IMR-90 (cell line): ENCODE measurements around the gene ZFAND2B. TPM values are rescaled to one million over a fixed set of nuclear protein-coding genes. Genes with fewer than 3 reads are reported as not detected.

ENCODE experiments used
- ATAC-seq: fragments of 200-7000 bp; cut with Tn5 transposase; 2 replicates; pipeline ENCODE4 v1.9.1; 2020; ENCODE audit warnings: low read depth, mild to moderate bottlenecking, moderate library complexity
- BruUV-seq: library from RNA; stranded (reverse); fragments of 400-500 nt; replicated peaks from 2 replicates; lab custom pipeline; 2021; lab: Mats Ljungman, UMichigan
- CTCF ChIA-PET: fragments of 300-600 bp; formaldehyde crosslinking; extraction: SDS; loops from one replicate; lab custom pipeline; 2021; ENCODE audit warnings: antibody characterized with exemption; lab: Yijun Ruan, JAX
- POLR2A ChIA-PET: fragments of 300-600 bp; sonication (Branson Sonifier 250); formaldehyde crosslinking; loops from one replicate; lab custom pipeline; 2022; ENCODE audit warnings: antibody characterized with exemption; ENCODE audit not compliant: unreplicated experiment; lab: Charles Lee
- DNase-seq: peaks from one replicate; pipeline ENCODE4 v3.0.0; 2013
- H2AFZ ChIP-seq: replicated peaks from 2 replicates; pipeline ENCODE3; 2013; ENCODE audit warnings: low read length, mild to moderate bottlenecking; ENCODE audit not compliant: poor library complexity
- H2AK5ac ChIP-seq: 2 replicates; pipeline ENCODE4 v1.6.1; 2013; ENCODE audit warnings: low read depth, low read length, inconsistent platforms
- H2AK9ac ChIP-seq: replicated peaks from 2 replicates; pipeline ENCODE3; 2013; ENCODE audit warnings: mild to moderate bottlenecking, low read depth, low read length, moderate library complexity; ENCODE audit not compliant: poor library complexity
- H2BK120ac ChIP-seq: 2 replicates; pipeline ENCODE4 v1.6.1; 2013; ENCODE audit warnings: low read depth, low read length, inconsistent platforms
- H2BK15ac ChIP-seq: 3 replicates; pipeline ENCODE4 v1.6.1; 2013; ENCODE audit warnings: low read depth, low read length, inconsistent platforms
- H2BK20ac ChIP-seq: 2 replicates; pipeline ENCODE4 v1.6.1; 2013; ENCODE audit warnings: low read depth, mild to moderate bottlenecking, inconsistent platforms, low read length, moderate library complexity
- H2BK5ac ChIP-seq: 2 replicates; pipeline ENCODE4 v1.6.1; 2013; ENCODE audit warnings: mild to moderate bottlenecking, low read depth, low read length, inconsistent platforms; ENCODE audit not compliant: poor library complexity, severe bottlenecking
- H3K14ac ChIP-seq: replicated peaks from 2 replicates; pipeline ENCODE4 v1.6.1; 2013; ENCODE audit warnings: low read depth, low read length, inconsistent platforms
- H3K18ac ChIP-seq: 2 replicates; pipeline ENCODE4 v1.6.1; 2013; ENCODE audit warnings: low read depth, low read length, control low read depth
- H3K23ac ChIP-seq: 2 replicates; pipeline ENCODE4 v1.6.1; 2013; ENCODE audit warnings: low read depth, low read length, inconsistent platforms
- H3K27ac ChIP-seq: 2 replicates; pipeline ENCODE4 v1.5.1; 2013; ENCODE audit warnings: mild to moderate bottlenecking, control low read depth, low read length; ENCODE audit not compliant: insufficient read depth
- H3K27me3 ChIP-seq: 2 replicates; pipeline ENCODE4 v1.6.1; 2013; ENCODE audit warnings: low read length; ENCODE audit not compliant: control insufficient read depth, insufficient read depth
- H3K36me3 ChIP-seq: 2 replicates; pipeline ENCODE4 v1.6.1; 2013; ENCODE audit warnings: low read length, mixed read lengths; ENCODE audit not compliant: control insufficient read depth, insufficient read depth
- H3K4ac ChIP-seq: 2 replicates; pipeline ENCODE4 v1.6.1; 2013; ENCODE audit warnings: low read depth, low read length, inconsistent platforms
- H3K4me1 ChIP-seq: 2 replicates; pipeline ENCODE4 v1.6.1; 2013; ENCODE audit warnings: low read length, mixed read lengths; ENCODE audit not compliant: control insufficient read depth, insufficient read depth
- H3K4me2 ChIP-seq: 2 replicates; pipeline ENCODE4 v1.6.1; 2013; ENCODE audit warnings: low read depth, mild to moderate bottlenecking, control low read depth, low read length, moderate library complexity
- H3K4me3 ChIP-seq: 2 replicates; pipeline ENCODE4 v1.5.1; 2013; ENCODE audit warnings: low read depth, mild to moderate bottlenecking, control low read depth, low read length, moderate library complexity; ENCODE audit not compliant: insufficient read depth
- H3K56ac ChIP-seq: 2 replicates; pipeline ENCODE4 v1.6.1; 2013; ENCODE audit warnings: low read length, inconsistent platforms; ENCODE audit not compliant: insufficient read depth; ENCODE audit errors: extremely low read depth
- H3K79me1 ChIP-seq, 2 experiments: 2 replicates each; pipeline ENCODE4 v1.6.1; 2013; ENCODE audit warnings: low read length in 2 of 2, inconsistent platforms in 1 of 2, low read depth in 1 of 2
- H3K9ac ChIP-seq: 2 replicates; pipeline ENCODE4 v1.6.1; 2013; ENCODE audit warnings: low read depth, low read length, control low read depth
- H3K9me1 ChIP-seq: 2 replicates; pipeline ENCODE4 v1.6.1; 2013; ENCODE audit warnings: low read length, inconsistent platforms; ENCODE audit not compliant: insufficient read depth
- H3K9me3 ChIP-seq: 2 replicates; pipeline ENCODE4 v1.6.1; 2013; ENCODE audit warnings: low read length; ENCODE audit not compliant: control insufficient read depth, insufficient read depth
- H4K20me1 ChIP-seq: 2 replicates; pipeline ENCODE4 v1.6.1; 2013; ENCODE audit warnings: low read length, inconsistent platforms; ENCODE audit not compliant: insufficient read depth
- H4K5ac ChIP-seq: 2 replicates; pipeline ENCODE4 v1.6.1; 2013; ENCODE audit warnings: mild to moderate bottlenecking, low read depth, low read length, control low read depth
- H4K8ac ChIP-seq, 2 experiments: 2 replicates each; pipeline ENCODE4 v1.6.1; 2013; ENCODE audit warnings: low read depth in 2 of 2, low read length in 2 of 2, control low read depth in 1 of 2, inconsistent platforms in 1 of 2
- H4K91ac ChIP-seq: 2 replicates; pipeline ENCODE4 v1.6.1; 2013; ENCODE audit warnings: low read depth, low read length, inconsistent platforms; ENCODE audit not compliant: insufficient read depth
- BHLHE40 ChIP-seq: fragments of 150-350 bp; IDR thresholded peaks from 2 replicates; pipeline ENCODE4 v1.6.1; 2016; ENCODE audit warnings: mild to moderate bottlenecking, low read depth, low read length
- CEBPB ChIP-seq: IDR thresholded peaks from 2 replicates; pipeline ENCODE4 v1.6.1; 2012; ENCODE audit warnings: low read depth, low read length, improper control_type of control experiment
- CHD1 ChIP-seq: IDR thresholded peaks from 2 replicates; pipeline ENCODE4 v1.6.1; 2012; ENCODE audit warnings: low read depth, low read length, improper control_type of control experiment
- CTCF ChIP-seq: conservative IDR thresholded peaks from 2 replicates; pipeline ENCODE4 v1.5.1; 2012; ENCODE audit warnings: mild to moderate bottlenecking, low read depth, low read length, improper control_type of control experiment
- FOS ChIP-seq: fragments of 150-350 bp; IDR thresholded peaks from 2 replicates; pipeline ENCODE4 v1.6.1; 2016; ENCODE audit warnings: low read depth, low read length
- MAFK ChIP-seq: IDR thresholded peaks from 2 replicates; pipeline ENCODE4 v1.6.1; 2012; ENCODE audit warnings: low read depth, low read length, improper control_type of control experiment
- MAZ ChIP-seq: IDR thresholded peaks from 2 replicates; pipeline ENCODE4 v1.6.1; 2012; ENCODE audit warnings: low read depth, mild to moderate bottlenecking, low read length, improper control_type of control experiment, moderate library complexity, borderline replicate concordance
- MXI1 ChIP-seq: IDR thresholded peaks from 2 replicates; pipeline ENCODE4 v1.6.1; 2012; ENCODE audit warnings: low read depth, mild to moderate bottlenecking, low read length, moderate library complexity, borderline replicate concordance
- POLR2A ChIP-seq: IDR thresholded peaks from 2 replicates; pipeline ENCODE4 v1.6.1; 2012; ENCODE audit warnings: mild to moderate bottlenecking, low read depth, low read length
- RCOR1 ChIP-seq: IDR thresholded peaks from 2 replicates; pipeline ENCODE4 v1.6.1; 2012; ENCODE audit warnings: mild to moderate bottlenecking, low read length, improper control_type of control experiment; ENCODE audit not compliant: insufficient replicate concordance
- SMC3 ChIP-seq: fragments of 150-350 bp; IDR thresholded peaks from 2 replicates; pipeline ENCODE4 v1.6.1; 2016; ENCODE audit warnings: low read depth, mild to moderate bottlenecking, antibody characterized with exemption, low read length, moderate library complexity
- USF2 ChIP-seq: fragments of 150-350 bp; IDR thresholded peaks from 2 replicates; pipeline ENCODE4 v1.6.1; 2017; ENCODE audit warnings: mild to moderate bottlenecking, antibody characterized with exemption, low read length, low read depth
- WGBS, 2 experiments: methylation state at CpG; one replicate each; pipeline versions ENCODE4 v1.1.5 to v1.1.7; 2013; ENCODE audit warnings: missing lambda C conversion rate in 2 of 2; ENCODE audit not compliant: insufficient read length in 1 of 2; ENCODE audit errors: extremely low coverage in 2 of 2; 5-methylcytosine and 5-hydroxymethylcytosine counted together
- dilution Hi-C: fragments of 300-500 bp; cut with HindIII; formaldehyde crosslinking; loops from one replicate; pipeline ENCODE4 v1.14.3; 2018; ENCODE audit warnings: low sequenced_read_pairs; ENCODE audit not compliant: unreplicated experiment
- in situ Hi-C: fragments of 300-500 bp; cut with MboI; formaldehyde crosslinking; loops from 3 replicates; pipeline ENCODE4 v1.14.3; 2019; ENCODE audit warnings: low sequenced_read_pairs, inconsistent platforms, mixed read lengths
- intact Hi-C: fragments of 100-400 bp; cut with micrococcal nuclease; formaldehyde crosslinking; loops from 2 replicates; pipeline ENCODE4 v1.10.0; 2022
- polyA plus RNA-seq, 3 experiments: library from polyadenylated mRNA; depleted of rRNA; stranded (reverse); fragments of >200 nt; gene quantifications; 2 replicates each; pipeline ENCODE4 v1.2.3, GENCODE V29; 2012; ENCODE audit warnings: low replicate concordance in 1 of 3
- total RNA-seq: library from RNA; depleted of rRNA; stranded (reverse); fragments of >200 nt; gene quantifications from 2 replicates; pipeline ENCODE4 v1.2.3, GENCODE V29; 2012
- TF ChIP-seq, protein P1 (sequence below): fragments of 150-350 bp; IDR thresholded peaks from 2 replicates; pipeline ENCODE4 v1.6.1; 2016; ENCODE audit warnings: low read depth, mild to moderate bottlenecking, low read length, moderate library complexity, borderline replicate concordance

The ZFAND2B gene
- total and polyA plus RNA-seq, 2 of the 4 experiments (the other 2 are of a cell fraction): 25.5 to 38.3 TPM

DNA sequence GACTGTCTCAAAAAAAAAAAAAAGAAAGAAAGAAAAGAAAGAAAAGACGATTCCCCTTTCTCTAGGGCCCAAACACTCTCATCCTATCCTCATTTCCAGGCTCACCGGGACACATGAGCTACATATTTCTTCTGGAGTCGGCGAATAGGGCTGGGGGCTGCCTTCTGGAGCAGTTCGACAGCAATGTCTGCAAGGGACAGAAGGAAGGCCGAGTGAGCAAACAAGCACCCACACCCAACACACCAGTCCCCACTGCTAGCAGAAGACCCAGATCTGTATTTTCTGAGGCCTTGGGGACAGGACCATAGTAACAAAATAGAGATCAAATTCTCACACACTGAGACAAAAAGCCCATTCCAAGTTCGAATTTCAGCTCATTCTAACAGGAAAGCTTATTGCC, 31.1 kb upstream of the ZFAND2B start:
- dilution Hi-C loops: no loop called here
- no CpG with 5 or more reads among the region's 7 CpGs for WGBS, 2 experiments
- Histone ChIP-seq H3K9ac (no peak overlapping the region), H3K27ac (no peak overlapping the region), H2AK5ac (no peak overlapping the region), H3K18ac (no peak overlapping the region), H2AK9ac (no peak overlapping the region), H4K5ac (no peak overlapping the region), H3K9me3 (no peaks in the 10 kb centered on the region), H2BK20ac (no peak overlapping the region), H4K91ac (no peak overlapping the region), H3K4me1 (peaks cover 8% of the 10 kb centered on the region; the same call in 1 of the 2 replicates), H3K36me3 (peaks cover 28% of the 10 kb centered on the region), H4K20me1 (peaks cover 20% of the 10 kb centered on the region), H3K4me2 (no peak overlapping the region), H3K23ac (peak overlapping the region; percentile 59; the same call in 1 of the 2 replicates), H3K56ac (no peak overlapping the region), H3K27me3 (no peaks in the 10 kb centered on the region), H2BK15ac (no peak overlapping the region), H3K4me3 (no peak overlapping the region), H3K14ac (no peak overlapping the region), H2BK120ac (no peak overlapping the region), H3K4ac (no peak overlapping the region), H2BK5ac (no peak overlapping the region), H2AFZ (no peak overlapping the region), H3K9me1 (0 out of 2 replicates have a peak, but pooled peaks cover 6% of the 10 kb centered on the region), H3K79me1 (peaks cover 21 to 41% of the 10 kb centered on the region in 2 experiments), H4K8ac (no peak overlapping the region)
- ATAC-seq (no peak), DNase-seq (no peak)
- no TSS peak for BruUV-seq
- CTCF ChIA-PET: interaction anchor here (0.6 to 1.4 kb wide), 5 partner anchors 120 to 520 kb away, joined by 3 to 5 read pairs (median 3); no protein-coding TSS in a partner anchor
- TF ChIP-seq USF2 (no peak), CEBPB (no peak), CTCF (no peak), FOS (no peak), MXI1 (no peak), BHLHE40 (no peak), MAFK (no peak), POLR2A (no peak), RCOR1 (no peak), MAZ (no peak), SMC3 (no peak), CHD1 (no peak)
- TF ChIP-seq, protein P1, sequence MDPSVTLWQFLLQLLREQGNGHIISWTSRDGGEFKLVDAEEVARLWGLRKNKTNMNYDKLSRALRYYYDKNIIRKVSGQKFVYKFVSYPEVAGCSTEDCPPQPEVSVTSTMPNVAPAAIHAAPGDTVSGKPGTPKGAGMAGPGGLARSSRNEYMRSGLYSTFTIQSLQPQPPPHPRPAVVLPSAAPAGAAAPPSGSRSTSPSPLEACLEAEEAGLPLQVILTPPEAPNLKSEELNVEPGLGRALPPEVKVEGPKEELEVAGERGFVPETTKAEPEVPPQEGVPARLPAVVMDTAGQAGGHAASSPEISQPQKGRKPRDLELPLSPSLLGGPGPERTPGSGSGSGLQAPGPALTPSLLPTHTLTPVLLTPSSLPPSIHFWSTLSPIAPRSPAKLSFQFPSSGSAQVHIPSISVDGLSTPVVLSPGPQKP: no peak
- POLR2A ChIA-PET: no interaction called here
- in situ Hi-C loops: no loop called here
- intact Hi-C loops: loop anchor here (5.0 kb wide), 2 partner anchors 102 to 212 kb away; partner anchors contain the start of genes DNAJB2 and DNPEP
